Keratinocyte (primary cell): ENCODE results near the gene VDAC2.

Source experiments
- EZH2 ChIP-seq: IDR thresholded peaks from one replicate; pipeline ENCODE4 v1.6.1; 2012; ENCODE audit warnings: inconsistent platforms, mild to moderate bottlenecking, low read length, moderate library complexity
- TF ChIP-seq, protein P1 (sequence below), 3 experiments: IDR thresholded peaks in 1 of 3; conservative IDR thresholded peaks in 1 of 3; optimal IDR thresholded peaks in 1 of 3; 2 replicates in 2 of 3; 3 replicates in 1 of 3; pipeline versions ENCODE3 to v1.5.1; 2011; ENCODE audit warnings: low read length in 3 of 3, mild to moderate bottlenecking in 3 of 3, moderate library complexity in 2 of 3, control low read depth in 1 of 3, inconsistent platforms in 1 of 3; ENCODE audit not compliant: insufficient read depth in 2 of 3; ENCODE audit errors: extremely low read depth in 1 of 3

DNA sequence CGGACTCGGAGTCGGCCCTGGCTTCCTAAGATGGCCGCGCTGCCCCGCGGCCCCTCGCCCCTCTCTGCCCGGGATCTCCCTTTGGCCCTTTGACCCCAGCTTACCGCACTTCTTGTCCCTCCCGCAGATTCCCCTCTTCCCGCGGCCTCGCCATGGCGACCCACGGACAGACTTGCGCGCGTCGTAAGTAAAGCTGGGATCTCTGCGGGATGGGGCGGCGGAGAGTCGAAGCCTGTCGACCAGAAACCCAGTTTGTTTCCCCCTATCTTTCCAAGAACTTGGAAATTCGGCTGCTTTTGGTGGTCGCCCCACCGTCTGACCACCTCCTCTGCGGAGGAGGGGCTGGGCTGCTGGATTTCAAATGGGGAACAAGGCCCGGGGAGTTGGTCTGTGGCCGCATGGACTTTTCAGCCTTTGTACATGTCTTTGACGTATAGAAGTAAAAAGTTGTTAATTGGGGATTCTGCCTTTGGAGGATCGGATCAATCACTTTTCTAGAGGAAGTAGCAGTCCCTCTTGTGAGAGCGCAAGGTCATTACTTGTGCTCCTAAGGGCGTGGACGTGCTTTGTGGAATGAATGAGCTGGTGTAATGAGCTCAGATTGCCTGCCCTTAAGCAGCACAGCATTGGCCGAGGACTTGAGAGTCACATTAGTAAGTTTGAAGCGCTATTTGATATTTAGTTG lies 553 bp downstream of the VDAC2 start:
- TF ChIP-seq, protein P1, sequence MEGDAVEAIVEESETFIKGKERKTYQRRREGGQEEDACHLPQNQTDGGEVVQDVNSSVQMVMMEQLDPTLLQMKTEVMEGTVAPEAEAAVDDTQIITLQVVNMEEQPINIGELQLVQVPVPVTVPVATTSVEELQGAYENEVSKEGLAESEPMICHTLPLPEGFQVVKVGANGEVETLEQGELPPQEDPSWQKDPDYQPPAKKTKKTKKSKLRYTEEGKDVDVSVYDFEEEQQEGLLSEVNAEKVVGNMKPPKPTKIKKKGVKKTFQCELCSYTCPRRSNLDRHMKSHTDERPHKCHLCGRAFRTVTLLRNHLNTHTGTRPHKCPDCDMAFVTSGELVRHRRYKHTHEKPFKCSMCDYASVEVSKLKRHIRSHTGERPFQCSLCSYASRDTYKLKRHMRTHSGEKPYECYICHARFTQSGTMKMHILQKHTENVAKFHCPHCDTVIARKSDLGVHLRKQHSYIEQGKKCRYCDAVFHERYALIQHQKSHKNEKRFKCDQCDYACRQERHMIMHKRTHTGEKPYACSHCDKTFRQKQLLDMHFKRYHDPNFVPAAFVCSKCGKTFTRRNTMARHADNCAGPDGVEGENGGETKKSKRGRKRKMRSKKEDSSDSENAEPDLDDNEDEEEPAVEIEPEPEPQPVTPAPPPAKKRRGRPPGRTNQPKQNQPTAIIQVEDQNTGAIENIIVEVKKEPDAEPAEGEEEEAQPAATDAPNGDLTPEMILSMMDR (optimal IDR thresholded peaks at IDR 0.05 in 1 of 3, IDR thresholded peaks at IDR 0.05 in 1 of 3, conservative IDR thresholded peaks at IDR 0.05 in 1 of 3; ENCODE audit: extremely low read depth in 1 of 3, insufficient read depth in 2 of 3, low read length in 3 of 3): no peak
- TF ChIP-seq EZH2: no peak
